Left lung (tissue), 10 donors: ENCODE measurements around the gene C22orf39. TPM values are rescaled to one million over a fixed set of nuclear protein-coding genes. Genes with fewer than 3 reads are reported as not detected.

Experiments used
- ATAC-seq: fragments of 200-7000 bp; cut with Tn5 transposase; one replicate; pipeline ENCODE4 v1.9.1; 2020; ENCODE audit warnings: moderate library complexity
- DNase-seq, 4 donors: peaks; one replicate each; pipeline ENCODE4 v3.0.0-alpha.2; 2013 to 2020
- H3K27ac ChIP-seq, 2 donors: fragments of 200-600 bp; sonication (generic) in 1 of 2; one replicate each; pipeline versions ENCODE4 v1.5.0 to v1.8.0; 2020 to 2021
- H3K27me3 ChIP-seq, 2 donors: fragments of 200-600 bp; sonication (generic) in 1 of 2; one replicate each; pipeline versions ENCODE4 v1.5.0 to v1.8.0; 2020 to 2021
- H3K36me3 ChIP-seq, 2 donors: fragments of 200-600 bp; sonication (generic) in 1 of 2; one replicate each; pipeline versions ENCODE4 v1.5.0 to v1.8.0; 2020 to 2021
- H3K4me1 ChIP-seq, 2 donors: fragments of 200-600 bp; one replicate each; pipeline ENCODE4 v1.8.0; 2021
- H3K4me3 ChIP-seq, 2 donors: fragments of 200-600 bp; sonication (generic) in 1 of 2; one replicate each; pipeline versions ENCODE4 v1.5.0 to v1.8.0; 2020 to 2021; ENCODE audit warnings: mild to moderate bottlenecking in 1 of 2
- H3K9me3 ChIP-seq, 2 donors: fragments of 200-600 bp; sonication (generic) in 1 of 2; one replicate each; pipeline versions ENCODE4 v1.5.0 to v1.8.0; 2020 to 2021
- intact Hi-C, 2 donors: fragments of 100-400 bp; cut with DNase I; formaldehyde crosslinking; loops; one replicate each; pipeline versions ENCODE4 v1.11.2 to v1.14.2; 2022
- polyA plus RNA-seq, 6 donors: library from polyadenylated mRNA; unstranded; fragments of 120-200 nt; gene quantifications; one replicate each; pipeline ENCODE4 v1.2.1, GENCODE V29; 2013; ENCODE audit not compliant: insufficient read length in 6 of 6
- total RNA-seq, 2 donors: library from RNA; stranded (reverse); fragmentation: NEBNext Ultra II Directional; extraction: Animal tissue kit (Norgen Biotek cat#: 25700); gene quantifications; one replicate each; pipeline ENCODE4 v1.2.1, GENCODE V29; 2021
- TF ChIP-seq, protein P1 (sequence below), 2 donors: fragments of 200-600 bp; sonication (generic) in 1 of 2; IDR thresholded peaks; one replicate each; pipeline versions ENCODE4 v1.5.0 to v1.8.0; 2021; ENCODE audit warnings: antibody characterized with exemption in 2 of 2
- donor health status: DM: no; HTN: yes; CAD: no.
- donor health status: DM: no; HTN: no; CAD: no.

Gene C22orf39
- total and polyA plus RNA-seq, 8 donors: 30.1 to 42.9 (median 37.1) TPM

DNA sequence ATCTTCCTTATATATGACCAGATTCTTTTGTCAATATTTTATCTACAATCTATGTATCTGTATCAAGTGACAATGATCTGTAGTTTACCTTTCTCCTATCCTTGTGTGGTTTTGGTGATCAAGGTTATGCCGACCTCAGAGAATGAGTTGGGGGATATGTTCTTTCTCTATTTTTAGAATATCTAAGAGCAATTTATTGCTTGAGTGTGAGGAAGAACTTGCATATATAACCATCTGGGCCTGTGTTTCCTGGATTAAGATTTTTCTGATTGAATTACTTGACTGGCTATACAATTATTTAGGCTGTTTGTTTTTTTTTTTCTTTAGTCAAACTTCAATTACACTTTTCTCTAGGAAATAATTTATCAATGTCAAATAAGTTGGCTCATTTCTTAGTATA is 14.0 kb upstream of the C22orf39 start:
- no peaks in the 10 kb centered on the region for H3K4me1 ChIP-seq

DNA sequence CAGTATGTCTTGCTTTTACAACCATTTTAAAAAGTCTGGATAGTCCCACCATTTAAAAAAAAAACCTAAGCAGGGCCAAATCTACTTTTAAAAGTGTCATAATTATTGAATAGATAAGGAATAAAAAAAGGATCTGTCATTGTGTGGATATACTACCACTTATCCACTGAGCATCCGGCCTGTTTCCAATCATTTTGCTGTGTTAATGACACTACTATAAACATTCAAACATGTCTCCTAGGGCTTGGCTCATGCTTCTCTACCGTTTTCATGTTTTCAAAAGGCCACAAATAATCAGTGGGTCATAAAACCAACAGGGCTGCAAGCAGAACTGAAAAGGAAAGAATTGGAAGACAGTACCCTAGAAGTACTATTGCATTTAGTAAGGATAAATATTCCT is 12.5 kb upstream of the C22orf39 start:
- intact Hi-C loops: no loop called here
- no peak for ATAC-seq
- peak in 1 of 4 donors; percentile 22 for DNase-seq
- Histone ChIP-seq H3K36me3 (peaks cover 0 to 98% of the 10 kb centered on the region in 2 donors), H3K4me3 (no peak overlapping the region), H3K27ac (no peak overlapping the region), H3K9me3 (no peaks in the 10 kb centered on the region), H3K4me1 (no peaks in the 10 kb centered on the region), H3K27me3 (no peaks in the 10 kb centered on the region)
- TF ChIP-seq, protein P1, sequence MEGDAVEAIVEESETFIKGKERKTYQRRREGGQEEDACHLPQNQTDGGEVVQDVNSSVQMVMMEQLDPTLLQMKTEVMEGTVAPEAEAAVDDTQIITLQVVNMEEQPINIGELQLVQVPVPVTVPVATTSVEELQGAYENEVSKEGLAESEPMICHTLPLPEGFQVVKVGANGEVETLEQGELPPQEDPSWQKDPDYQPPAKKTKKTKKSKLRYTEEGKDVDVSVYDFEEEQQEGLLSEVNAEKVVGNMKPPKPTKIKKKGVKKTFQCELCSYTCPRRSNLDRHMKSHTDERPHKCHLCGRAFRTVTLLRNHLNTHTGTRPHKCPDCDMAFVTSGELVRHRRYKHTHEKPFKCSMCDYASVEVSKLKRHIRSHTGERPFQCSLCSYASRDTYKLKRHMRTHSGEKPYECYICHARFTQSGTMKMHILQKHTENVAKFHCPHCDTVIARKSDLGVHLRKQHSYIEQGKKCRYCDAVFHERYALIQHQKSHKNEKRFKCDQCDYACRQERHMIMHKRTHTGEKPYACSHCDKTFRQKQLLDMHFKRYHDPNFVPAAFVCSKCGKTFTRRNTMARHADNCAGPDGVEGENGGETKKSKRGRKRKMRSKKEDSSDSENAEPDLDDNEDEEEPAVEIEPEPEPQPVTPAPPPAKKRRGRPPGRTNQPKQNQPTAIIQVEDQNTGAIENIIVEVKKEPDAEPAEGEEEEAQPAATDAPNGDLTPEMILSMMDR (IDR thresholded peaks at IDR 0.05): no peak

More for the DNA sequence above, 14.0 kb upstream of the C22orf39 start:
- intact Hi-C loops: no loop called here
- Histone ChIP-seq H3K36me3 (peaks cover 0 to 98% of the 10 kb centered on the region in 2 donors), H3K27ac (no peak overlapping the region), H3K9me3 (no peaks in the 10 kb centered on the region), H3K4me3 (no peak overlapping the region), H3K27me3 (no peaks in the 10 kb centered on the region)
- TF ChIP-seq, protein P1 (IDR thresholded peaks at IDR 0.05): no peak
- DNase-seq (no peak), ATAC-seq (no peak)

DNA sequence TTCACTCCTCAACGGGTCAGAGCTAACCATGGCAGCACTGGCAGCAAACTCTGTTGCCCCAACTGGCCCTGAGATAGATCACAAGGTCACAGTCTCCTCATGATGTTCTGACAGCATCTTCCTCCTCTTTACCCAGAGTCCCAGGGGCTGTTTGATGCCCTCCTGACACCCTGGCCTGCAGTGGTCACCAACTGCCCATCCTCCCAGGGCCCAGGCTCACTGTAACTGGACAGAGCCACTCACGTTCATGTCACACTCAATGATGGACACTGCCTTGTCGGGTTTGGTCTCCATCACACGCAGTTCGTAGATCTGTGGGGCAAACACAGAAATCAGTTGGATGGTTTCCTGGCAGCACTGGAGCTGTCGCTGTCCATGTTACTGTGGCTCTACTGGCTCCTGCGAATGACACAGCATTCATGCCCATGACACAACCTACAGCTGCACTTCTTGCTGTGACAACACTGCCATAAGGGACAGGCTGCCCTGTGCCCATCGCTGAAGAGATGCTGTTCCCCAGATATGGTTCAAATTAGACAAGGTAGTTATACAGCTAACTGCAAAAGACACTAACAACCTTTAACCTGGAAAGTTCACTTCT is 10.4 kb upstream of the C22orf39 start:
- no peaks in the 10 kb centered on the region for H3K27me3 ChIP-seq
- TF ChIP-seq, protein P1 (IDR thresholded peaks at IDR 0.05): no peak
- H3K4me3 ChIP-seq: no peak overlapping the region
- DNase-seq (no peak), ATAC-seq (no peak)
- no peaks in the 10 kb centered on the region for H3K4me1 ChIP-seq
- H3K9me3 ChIP-seq: no peaks in the 10 kb centered on the region
- H3K36me3 ChIP-seq: peaks cover 0 to 98% of the 10 kb centered on the region in 2 donors
- no peak overlapping the region for H3K27ac ChIP-seq
- intact Hi-C loops: no loop called here

DNA sequence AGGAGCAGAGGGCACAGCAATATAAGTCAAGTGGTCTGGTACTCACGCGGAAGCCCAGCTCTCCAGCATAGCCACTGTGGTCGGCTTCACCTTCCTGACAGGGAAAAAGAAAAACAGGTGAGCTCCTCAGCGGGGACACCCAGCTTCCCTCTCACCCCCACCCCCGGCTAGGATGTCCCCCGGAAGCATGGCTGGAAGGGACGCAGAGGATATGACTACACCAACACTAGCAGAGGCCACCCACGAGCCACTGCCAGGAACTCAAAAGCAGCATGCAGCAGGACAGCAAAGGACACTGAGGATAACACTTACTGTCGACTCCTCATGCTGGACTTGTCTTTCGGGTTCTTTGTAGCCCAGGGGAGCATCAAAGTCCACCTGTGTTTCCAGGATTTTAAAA is 9.0 kb upstream of the C22orf39 start:
- Histone ChIP-seq H3K27ac (no peak overlapping the region), H3K27me3 (no peaks in the 10 kb centered on the region), H3K4me1 (no peaks in the 10 kb centered on the region), H3K4me3 (no peak overlapping the region), H3K9me3 (no peaks in the 10 kb centered on the region), H3K36me3 (peaks cover 0 to 98% of the 10 kb centered on the region in 2 donors)
- intact Hi-C loops: no loop called here
- DNase-seq: no peak
- TF ChIP-seq, protein P1 (IDR thresholded peaks at IDR 0.05): no peak
- ATAC-seq: no peak

DNA sequence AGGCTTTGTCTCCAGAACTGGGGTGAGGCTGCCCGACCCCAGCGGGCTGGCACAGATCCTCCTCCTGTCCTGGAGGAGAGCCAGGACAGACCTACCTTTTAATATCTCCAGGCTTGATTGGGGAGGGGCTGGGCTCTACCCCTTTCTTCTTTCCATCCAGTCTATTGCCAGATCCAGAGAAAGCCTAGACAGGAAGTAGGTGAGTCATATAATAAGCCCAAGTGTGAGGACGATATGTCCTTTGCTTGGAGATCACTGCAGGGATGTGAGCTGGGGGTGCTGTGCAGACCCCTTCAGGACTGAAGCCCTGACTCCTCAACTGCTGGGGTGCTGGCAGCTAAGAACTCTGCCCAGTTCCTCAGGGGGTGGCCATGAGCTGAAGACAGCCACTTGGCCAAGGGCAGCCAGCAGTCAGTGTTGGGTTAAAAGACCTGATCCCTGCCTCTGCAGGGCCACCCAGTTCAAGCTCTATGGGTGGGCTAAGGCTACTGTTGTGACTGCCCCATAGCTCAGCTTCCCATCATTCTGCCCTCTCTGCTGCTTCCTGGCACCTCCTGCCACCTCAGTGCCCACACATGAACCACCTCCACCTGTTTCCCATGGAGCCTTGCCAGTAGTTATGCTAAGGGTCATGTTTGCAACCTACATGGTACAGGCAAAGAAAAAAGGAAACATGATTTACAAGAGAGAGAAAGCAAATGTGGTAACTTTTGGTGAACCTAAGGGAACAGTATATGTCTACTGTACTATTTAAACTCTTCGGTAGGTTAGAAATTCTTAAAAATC is 8.3 kb upstream of the C22orf39 start:
- ATAC-seq: no peak
- H3K4me1 ChIP-seq: no peaks in the 10 kb centered on the region
- no peak for DNase-seq
- H3K27me3 ChIP-seq: no peaks in the 10 kb centered on the region
- peaks cover 0 to 98% of the 10 kb centered on the region in 2 donors for H3K36me3 ChIP-seq
- TF ChIP-seq, protein P1 (IDR thresholded peaks at IDR 0.05): no peak
- H3K9me3 ChIP-seq: no peaks in the 10 kb centered on the region
- intact Hi-C loops: no loop called here
- H3K27ac ChIP-seq: no peak overlapping the region
- H3K4me3 ChIP-seq: no peak overlapping the region
